GM18511 (cell line): ENCODE results near the gene FTO.
A peak's percentile ranks its signal among the peaks of the same experiment; 100 is the strongest.
"Not testable (repeated sequence)": the region's sequence is repeated elsewhere in the genome, so short reads cannot be mapped to it uniquely, and the experiment has no call there.

Experiments
- ATAC-seq: cut with Tn5 transposase; IDR thresholded peaks from one replicate; pipeline ENCODE4 v1.9.1; 2021; ENCODE audit warnings: mild to moderate bottlenecking, moderate library complexity; ENCODE audit not compliant: unreplicated experiment

The FTO gene

GRCh38 chr16:53703590-53704444 lies at the start of gene FTO, which contains the start of gene RPGRIP1L:
Gene FTO, plus strand, starts transcription at chr16:53704156.
Gene RPGRIP1L, minus strand, starts transcription at chr16:53703859. Its CDS starts 3,136 bp downstream, at chr16:53700723.
- peak; percentile 99 for ATAC-seq

- no peak for ATAC-seq
Observed at GRCh38 chr16:53654946-53655345, 49.0 kb upstream of the FTO start.

GRCh38 chr16:53662072-53662471 lies 41.9 kb upstream of the FTO start:
- no peak for ATAC-seq

GRCh38 chr16:53664724-53665345 lies 39.1 kb upstream of the FTO start:
- peak; percentile 78 for ATAC-seq

- ATAC-seq = no peak
Observed at GRCh38 chr16:53666786-53667415, 37.1 kb upstream of the FTO start.

- ATAC-seq = no peak
Observed at GRCh38 chr16:53668869-53669268, 35.1 kb upstream of the FTO start.

GRCh38 chr16:53672461-53672860 lies 31.5 kb upstream of the FTO start:
- ATAC-seq = no peak

GRCh38 chr16:53673189-53673588 lies 30.8 kb upstream of the FTO start:
- ATAC-seq = no peak

GRCh38 chr16:53678155-53678554 lies 25.8 kb upstream of the FTO start:
- ATAC-seq = no peak

GRCh38 chr16:53678756-53679343 lies 25.1 kb upstream of the FTO start:
- no peak for ATAC-seq

- ATAC-seq = no peak
Observed at GRCh38 chr16:53680756-53681155, 23.2 kb upstream of the FTO start.

GRCh38 chr16:53681354-53681753 lies 22.6 kb upstream of the FTO start:
- no peak for ATAC-seq

- not testable (repeated sequence) for ATAC-seq
Observed at GRCh38 chr16:53685334-53685733, 18.6 kb upstream of the FTO start.

- ATAC-seq = no peak
Observed at GRCh38 chr16:53686710-53687109, 17.2 kb upstream of the FTO start.

- no peak for ATAC-seq
Observed at GRCh38 chr16:53689636-53690035, 14.3 kb upstream of the FTO start.

- no peak for ATAC-seq
Observed at GRCh38 chr16:53690771-53691170, 13.2 kb upstream of the FTO start.

- no peak for ATAC-seq
Observed at GRCh38 chr16:53692146-53692545, 11.8 kb upstream of the FTO start.

- no peak for ATAC-seq
Observed at GRCh38 chr16:53693320-53693719, 10.6 kb upstream of the FTO start.

GRCh38 chr16:53695070-53695469 lies 8.9 kb upstream of the FTO start:
- ATAC-seq = no peak

- ATAC-seq = not testable (repeated sequence)
Observed at GRCh38 chr16:53698271-53698670, 5.7 kb upstream of the FTO start.

GRCh38 chr16:53704445-53704813 lies 473 bp downstream of the FTO start:
- no peak for ATAC-seq
